Keratinocyte (primary cell): ENCODE results near the gene RTL9. TPM values are rescaled to one million over a fixed set of nuclear protein-coding genes. Genes with fewer than 3 reads are reported as not detected.

Experiments
- DNase-seq: peaks from one replicate; pipeline ENCODE4 v3.0.0-alpha.2; 2011; ENCODE audit warnings: low read depth, missing footprints, low spot score
- FAIRE-seq: peaks from 2 replicates; lab custom pipeline; 2011; peaks lifted over from hg19 to GRCh38; lab: Jason Lieb, UNC
- H2AFZ ChIP-seq: 2 replicates; pipeline ENCODE4 v1.6.0; 2012; ENCODE audit warnings: low read length, control low read depth, inconsistent platforms; ENCODE audit not compliant: control insufficient read depth
- H3K27ac ChIP-seq: 2 replicates; pipeline ENCODE4 v1.5.1; 2011; ENCODE audit warnings: low read length; ENCODE audit not compliant: control insufficient read depth, insufficient read depth
- H3K27me3 ChIP-seq: 3 replicates; pipeline ENCODE4 v1.6.0; 2011; ENCODE audit warnings: low read length; ENCODE audit not compliant: control insufficient read depth, insufficient read depth; ENCODE audit errors: extremely low read depth
- H3K36me3 ChIP-seq, 2 experiments: 2 replicates in 1 of 2; 3 replicates in 1 of 2; pipeline ENCODE4 v1.5.1; 2011; ENCODE audit warnings: low read length in 2 of 2, mild to moderate bottlenecking in 1 of 2; ENCODE audit not compliant: control insufficient read depth in 2 of 2, insufficient read depth in 2 of 2; ENCODE audit errors: extremely low read depth in 1 of 2
- H3K4me1 ChIP-seq: 3 replicates; pipeline ENCODE4 v1.5.1; 2011; ENCODE audit warnings: low read length; ENCODE audit not compliant: control insufficient read depth, insufficient read depth; ENCODE audit errors: extremely low read depth
- H3K4me2 ChIP-seq: 3 replicates; pipeline ENCODE4 v1.6.0; 2011; ENCODE audit warnings: low read depth, low read length; ENCODE audit not compliant: control insufficient read depth, insufficient read depth; ENCODE audit errors: extremely low read depth
- H3K4me3 ChIP-seq, 3 experiments: fragments of 200-600 bp in 1 of 3; sonication (generic) in 1 of 3; 2 replicates in 2 of 3; 3 replicates in 1 of 3; pipeline ENCODE4 v1.5.1; 2011 to 2016; ENCODE audit warnings: low read length in 3 of 3, mild to moderate bottlenecking in 3 of 3, control low read depth in 2 of 3, inconsistent platforms in 1 of 3, low read depth in 1 of 3, mixed read lengths in 1 of 3, mixed run types in 1 of 3, moderate library complexity in 1 of 3; ENCODE audit not compliant: control insufficient read depth in 2 of 3, insufficient read depth in 2 of 3; ENCODE audit errors: extremely low read depth in 1 of 3
- H3K79me2 ChIP-seq: 2 replicates; pipeline ENCODE4 v1.6.0; 2012; ENCODE audit warnings: low read length; ENCODE audit not compliant: control insufficient read depth, insufficient read depth
- H3K9ac ChIP-seq: 3 replicates; pipeline ENCODE4 v1.6.0; 2011; ENCODE audit warnings: low read length; ENCODE audit not compliant: control insufficient read depth, insufficient read depth; ENCODE audit errors: extremely low read depth
- H3K9me1 ChIP-seq: 3 replicates; pipeline ENCODE4 v1.6.0; 2011; ENCODE audit warnings: low read length; ENCODE audit not compliant: control insufficient read depth, insufficient read depth; ENCODE audit errors: extremely low read depth
- H3K9me3 ChIP-seq: 2 replicates; pipeline ENCODE4 v1.5.1; 2012; ENCODE audit warnings: low read depth, low read length; ENCODE audit not compliant: control insufficient read depth
- H4K20me1 ChIP-seq: 3 replicates; pipeline ENCODE4 v1.6.0; 2011; ENCODE audit warnings: low read length; ENCODE audit not compliant: control insufficient read depth, insufficient read depth; ENCODE audit errors: extremely low read depth
- CTCF ChIP-seq, 3 experiments: IDR thresholded peaks in 1 of 3; conservative IDR thresholded peaks in 1 of 3; optimal IDR thresholded peaks in 1 of 3; 2 replicates in 2 of 3; 3 replicates in 1 of 3; pipeline versions ENCODE3 to v1.5.1; 2011; ENCODE audit warnings: low read length in 3 of 3, mild to moderate bottlenecking in 3 of 3, moderate library complexity in 2 of 3, control low read depth in 1 of 3, inconsistent platforms in 1 of 3; ENCODE audit not compliant: insufficient read depth in 2 of 3; ENCODE audit errors: extremely low read depth in 1 of 3
- EZH2 ChIP-seq: IDR thresholded peaks from one replicate; pipeline ENCODE4 v1.6.1; 2012; ENCODE audit warnings: inconsistent platforms, mild to moderate bottlenecking, low read length, moderate library complexity
- dilution Hi-C: fragments of 300-500 bp; cut with MboI; formaldehyde crosslinking; loops from one replicate; pipeline ENCODE4 v1.7.0; 2020; ENCODE audit warnings: low sequenced_read_pairs; ENCODE audit not compliant: extremely low pct_ligation_motif_present
- polyA plus RNA-seq, 5 experiments: library from polyadenylated mRNA; depleted of rRNA in 3 of 5; stranded (reverse) in 3 of 5; stranded (forward) in 1 of 5; unstranded in 1 of 5; fragments of >200 nt; gene quantifications; 1 replicate in 1 of 5; 2 replicates in 3 of 5; 3 replicates in 1 of 5; pipeline versions ENCODE4 v1.2.1 to v1.2.3, GENCODE V29; 2011 to 2012; ENCODE audit warnings: missing spikeins in 2 of 5, low read depth in 1 of 5, low replicate concordance in 1 of 5

Gene RTL9
- polyA plus RNA-seq, 1 donor (not counting 4 experiments of a cell fraction or from before 2014, with no cell fraction given), result 0.13 TPM

GRCh38 chrX:110317061-110317819 is 41.4 kb upstream of the RTL9 start:
- H4K20me1 ChIP-seq, result no peaks in the 10 kb centered on the region
- dilution Hi-C loops, result no loop called here

DNA sequence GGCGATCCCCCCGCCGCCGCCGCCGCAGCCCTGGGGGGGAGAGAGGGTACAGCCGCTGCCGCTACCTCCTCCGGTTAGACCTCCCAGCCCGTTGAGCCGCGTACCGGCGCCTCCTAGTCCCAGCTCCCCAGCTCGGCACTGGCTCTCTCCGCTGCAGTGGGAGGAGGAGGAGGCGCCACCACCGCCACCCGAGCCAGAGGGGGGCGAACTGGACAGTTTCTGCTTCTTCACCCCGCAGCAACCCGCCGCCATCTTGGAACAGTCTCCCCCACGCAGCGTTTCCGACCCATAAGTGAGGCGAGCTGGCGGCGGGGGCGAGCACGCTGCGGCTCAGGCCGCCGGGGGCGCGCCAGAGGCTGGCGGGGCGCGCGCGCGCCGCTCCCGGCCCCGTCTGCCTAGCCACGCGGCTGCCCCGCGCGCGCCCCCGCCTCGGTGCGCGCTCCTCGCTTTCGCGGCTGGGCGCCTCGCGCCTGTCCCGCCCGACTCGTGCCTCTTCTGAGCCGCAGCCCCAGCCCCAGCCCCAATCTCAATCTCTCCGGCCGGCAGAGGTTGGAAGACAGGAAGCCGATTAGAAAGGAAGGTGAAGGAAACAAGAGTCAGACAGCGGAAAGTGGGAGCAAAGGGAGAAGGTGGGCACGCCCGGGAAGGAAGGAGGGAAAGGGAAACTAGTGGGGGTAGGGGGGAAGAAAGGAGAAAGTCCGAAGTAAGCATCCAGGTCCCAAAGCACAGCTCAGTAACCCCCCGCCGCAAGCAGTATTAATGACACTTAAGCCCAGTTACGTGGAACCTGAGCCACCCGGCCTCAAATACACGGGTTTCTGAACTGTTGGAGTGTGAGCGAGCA is 40.6 kb upstream of the RTL9 start, which contains the start of gene AMMECR1:
AMMECR1 (minus strand) TSS at position 266 of the 844 bp plus-strand sequence; CDS start at position 252, 14 bp downstream.
- Histone ChIP-seq H3K27me3 (no peaks in the 10 kb centered on the region), H3K4me2 (peak within 1 kb of the TSS; percentile 62), H3K27ac (peak within 1 kb of the TSS; percentile 78), H3K79me2 (peaks cover 43% of the 10 kb centered on the region), H4K20me1 (no peaks in the 10 kb centered on the region), H3K9me1 (no peaks in the 10 kb centered on the region), H3K4me3 (peak within 1 kb of the TSS; percentile 76 to 79 (median 79)), H3K9ac (peak within 1 kb of the TSS; percentile 85), H3K9me3 (no peaks in the 10 kb centered on the region), H3K4me1 (peaks cover 4% of the 10 kb centered on the region), H3K36me3 (no peaks in the 10 kb centered on the region), H2AFZ (peak within 1 kb of the TSS; percentile 22)
- dilution Hi-C loops, result no loop called here
- DNase-seq, result no peak
- TF ChIP-seq CTCF (optimal IDR thresholded peaks at IDR 0.05 in 1 of 3, IDR thresholded peaks at IDR 0.05 in 1 of 3, conservative IDR thresholded peaks at IDR 0.05 in 1 of 3; ENCODE audit: extremely low read depth in 1 of 3, insufficient read depth in 2 of 3, low read length in 3 of 3) (no peak), EZH2 (no peak)
- no peak for FAIRE-seq

More at GRCh38 chrX:110317061-110317819, 41.4 kb upstream of the RTL9 start:
- Histone ChIP-seq H3K9me1 (no peaks in the 10 kb centered on the region), H3K27ac (peak overlapping the region; percentile 76), H3K9me3 (no peaks in the 10 kb centered on the region), H3K79me2 (peaks cover 49% of the 10 kb centered on the region), H3K27me3 (no peaks in the 10 kb centered on the region), H3K4me3 (peak overlapping the region; percentile 76 to 79 (median 79)), H2AFZ (no peak overlapping the region), H3K4me2 (peak overlapping the region; percentile 62), H3K36me3 (no peaks in the 10 kb centered on the region), H3K4me1 (peaks cover 4% of the 10 kb centered on the region), H3K9ac (peak overlapping the region; percentile 85)
- FAIRE-seq, result no peak
- TF ChIP-seq EZH2 (no peak), CTCF (optimal IDR thresholded peaks at IDR 0.05 in 1 of 3, IDR thresholded peaks at IDR 0.05 in 1 of 3, conservative IDR thresholded peaks at IDR 0.05 in 1 of 3; ENCODE audit: extremely low read depth in 1 of 3, insufficient read depth in 2 of 3, low read length in 3 of 3) (no peak)
- DNase-seq, result no peak
